ENCODE measurements around the gene ECEL1.

ECEL1 gene

DNA sequence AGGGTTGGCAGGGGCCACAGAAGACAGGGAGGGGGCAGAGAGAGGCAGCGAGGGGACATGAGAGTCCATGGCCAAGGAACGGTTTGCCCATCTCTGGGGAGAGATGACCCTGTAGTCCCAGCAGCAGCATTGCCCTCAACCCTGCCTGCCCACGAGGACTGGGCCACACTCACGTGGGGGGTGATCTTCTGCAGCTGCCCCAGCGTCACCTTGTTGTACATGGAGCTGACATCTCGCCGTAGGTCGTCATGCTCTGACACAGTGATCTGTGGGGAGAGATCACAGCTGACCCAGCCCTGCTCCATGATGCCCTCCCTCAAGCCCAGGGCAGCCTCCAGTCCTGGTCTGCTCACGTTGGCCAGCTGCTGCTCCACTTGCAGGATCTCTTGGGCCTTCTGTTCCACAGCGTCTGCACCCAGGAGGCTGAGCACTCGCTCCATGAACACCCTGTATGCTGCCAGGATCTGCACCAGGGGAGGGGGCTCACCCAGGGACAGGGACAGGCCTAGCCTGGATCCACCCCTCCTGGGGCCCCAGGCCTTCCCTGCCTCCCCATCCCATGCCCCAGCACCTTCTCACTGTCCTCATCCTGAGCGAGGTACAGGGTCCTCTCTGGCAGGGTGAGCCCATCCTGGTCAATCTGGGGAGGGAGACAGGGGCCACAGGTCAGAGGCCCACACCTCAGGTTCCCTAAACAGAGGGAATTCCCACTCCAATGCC, 2.8 kb downstream of the ECEL1 start:
- TF ChIP-seq EZH2 (IDR thresholded peaks at IDR 0.05; ENCODE audit: borderline replicate concordance, low read depth, low read length, severe bottlenecking), result no peak
- ATAC-seq (ENCODE audit: insufficient read depth, low read depth), result no peak
- H3K79me2 ChIP-seq (ENCODE audit: insufficient read depth, low read length), result no peaks in the 10 kb centered on the region
- H3K4me1 ChIP-seq (ENCODE audit: insufficient read depth, low read length), result no peaks in the 10 kb centered on the region
- no peak overlapping the region for H3K27ac ChIP-seq (ENCODE audit: low read length)
- no peak overlapping the region for H3K9ac ChIP-seq (ENCODE audit: low read depth, low read length)
- no peak overlapping the region for H2AFZ ChIP-seq (ENCODE audit: low read depth, low read length)
- no peaks in the 10 kb centered on the region for H3K36me3 ChIP-seq (ENCODE audit: insufficient read depth, low read length)
- H3K27me3 ChIP-seq (ENCODE audit: insufficient read depth, low read length, poor library complexity), result no peaks in the 10 kb centered on the region
- DNase-seq, result no peak
- no peak overlapping the region for H3K4me3 ChIP-seq (ENCODE audit: low read depth in 1 of 2, low read length in 2 of 2)
- no peaks in the 10 kb centered on the region for H3K9me3 ChIP-seq (ENCODE audit: insufficient read depth, low read length, severe bottlenecking)
- no peak overlapping the region for H3K4me2 ChIP-seq (ENCODE audit: insufficient read depth, low read length)
- no peaks in the 10 kb centered on the region; the same call in 1 of the 2 replicates for H4K20me1 ChIP-seq (ENCODE audit: insufficient read depth, low read length)

DNA sequence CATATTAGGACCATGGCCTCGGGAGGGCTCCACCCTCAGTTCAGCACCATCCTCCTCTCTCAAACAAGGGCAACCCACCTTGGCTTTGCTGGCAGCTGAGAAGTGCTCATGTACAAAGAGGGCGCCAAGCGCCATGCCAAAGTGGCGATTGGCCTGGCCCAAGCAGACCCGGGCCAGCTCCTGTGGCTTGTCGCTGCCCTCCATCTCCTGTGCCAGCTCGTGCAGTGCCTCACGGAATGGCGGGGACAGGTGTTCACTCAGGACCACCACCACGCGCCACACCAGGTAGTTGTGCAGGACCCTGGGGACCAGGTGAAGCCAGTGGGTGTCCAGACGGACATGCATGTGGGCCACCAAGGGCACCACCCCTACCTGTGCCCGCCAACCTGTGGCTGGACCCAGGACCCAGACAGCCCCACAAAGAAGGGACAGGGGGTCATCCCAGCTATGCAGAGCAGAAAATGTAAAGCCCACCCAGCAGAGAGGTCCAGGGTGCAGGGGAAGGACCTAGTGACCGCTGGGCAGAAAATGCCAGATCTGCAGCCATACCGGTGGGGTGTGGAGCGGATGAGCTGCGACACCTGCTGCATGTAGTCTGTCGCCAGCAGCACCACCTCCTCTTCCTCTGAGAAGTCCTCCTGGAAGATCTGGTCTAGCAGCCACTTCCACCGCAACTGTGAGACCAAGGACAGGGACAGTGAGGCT, 3.6 kb downstream of the ECEL1 start:
- DNase-seq, result no peak
- H3K9ac ChIP-seq (ENCODE audit: low read depth, low read length), result no peak overlapping the region
- H3K9me3 ChIP-seq (ENCODE audit: insufficient read depth, low read length, severe bottlenecking), result no peaks in the 10 kb centered on the region
- H3K36me3 ChIP-seq (ENCODE audit: insufficient read depth, low read length), result no peaks in the 10 kb centered on the region
- H3K4me3 ChIP-seq (ENCODE audit: low read depth in 1 of 2, low read length in 2 of 2), result no peak overlapping the region
- TF ChIP-seq, protein P1, sequence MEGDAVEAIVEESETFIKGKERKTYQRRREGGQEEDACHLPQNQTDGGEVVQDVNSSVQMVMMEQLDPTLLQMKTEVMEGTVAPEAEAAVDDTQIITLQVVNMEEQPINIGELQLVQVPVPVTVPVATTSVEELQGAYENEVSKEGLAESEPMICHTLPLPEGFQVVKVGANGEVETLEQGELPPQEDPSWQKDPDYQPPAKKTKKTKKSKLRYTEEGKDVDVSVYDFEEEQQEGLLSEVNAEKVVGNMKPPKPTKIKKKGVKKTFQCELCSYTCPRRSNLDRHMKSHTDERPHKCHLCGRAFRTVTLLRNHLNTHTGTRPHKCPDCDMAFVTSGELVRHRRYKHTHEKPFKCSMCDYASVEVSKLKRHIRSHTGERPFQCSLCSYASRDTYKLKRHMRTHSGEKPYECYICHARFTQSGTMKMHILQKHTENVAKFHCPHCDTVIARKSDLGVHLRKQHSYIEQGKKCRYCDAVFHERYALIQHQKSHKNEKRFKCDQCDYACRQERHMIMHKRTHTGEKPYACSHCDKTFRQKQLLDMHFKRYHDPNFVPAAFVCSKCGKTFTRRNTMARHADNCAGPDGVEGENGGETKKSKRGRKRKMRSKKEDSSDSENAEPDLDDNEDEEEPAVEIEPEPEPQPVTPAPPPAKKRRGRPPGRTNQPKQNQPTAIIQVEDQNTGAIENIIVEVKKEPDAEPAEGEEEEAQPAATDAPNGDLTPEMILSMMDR (IDR thresholded peaks at IDR 0.05; ENCODE audit: borderline replicate concordance, extremely low read depth, low read length, poor library complexity, severe bottlenecking), result no peak
- TF ChIP-seq EZH2 (IDR thresholded peaks at IDR 0.05; ENCODE audit: borderline replicate concordance, low read depth, low read length, severe bottlenecking), result no peak
- ATAC-seq (ENCODE audit: insufficient read depth, low read depth), result no peak
- H4K20me1 ChIP-seq (ENCODE audit: insufficient read depth, low read length), result no peaks in the 10 kb centered on the region; the same call in 1 of the 2 replicates
- H3K4me1 ChIP-seq (ENCODE audit: insufficient read depth, low read length), result no peaks in the 10 kb centered on the region
- H3K79me2 ChIP-seq (ENCODE audit: insufficient read depth, low read length), result no peaks in the 10 kb centered on the region
- no peak overlapping the region for H3K4me2 ChIP-seq (ENCODE audit: insufficient read depth, low read length)
- no peaks in the 10 kb centered on the region for H3K27me3 ChIP-seq (ENCODE audit: insufficient read depth, low read length, poor library complexity)
- no peak overlapping the region for H3K27ac ChIP-seq (ENCODE audit: low read length)
- no peak overlapping the region for H2AFZ ChIP-seq (ENCODE audit: low read depth, low read length)

DNA sequence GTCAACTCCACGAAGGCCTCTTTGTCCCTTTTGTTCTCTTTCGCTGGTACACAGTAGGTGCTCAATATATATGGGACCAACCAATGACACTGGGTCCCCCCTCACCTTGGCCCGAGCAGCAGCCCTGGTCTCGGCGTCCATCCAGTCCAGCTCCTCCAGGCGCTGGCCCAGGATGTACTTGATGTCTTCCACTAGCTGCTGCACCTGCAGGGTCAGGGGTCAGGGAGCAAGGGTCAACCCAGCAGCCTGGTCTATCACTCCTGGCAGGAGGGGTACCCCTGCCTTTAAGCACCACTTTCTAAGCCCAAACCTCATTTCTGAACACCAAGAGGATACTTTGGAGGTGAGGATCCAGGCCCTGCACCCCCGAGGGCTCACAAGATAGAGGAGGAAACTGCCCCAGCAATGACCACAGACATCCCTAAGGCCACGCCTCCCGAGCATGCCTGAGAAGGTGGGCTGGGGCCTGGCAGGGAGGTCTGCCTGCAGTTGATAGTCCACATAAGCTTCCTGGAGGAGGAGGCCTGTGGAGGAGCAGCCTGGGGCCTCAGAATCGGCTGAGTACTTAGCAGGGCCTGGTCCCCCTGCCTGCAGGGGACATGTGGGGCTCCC, 4.2 kb downstream of the ECEL1 start:
- H4K20me1 ChIP-seq (ENCODE audit: insufficient read depth, low read length), result no peaks in the 10 kb centered on the region; the same call in 1 of the 2 replicates
- no peak overlapping the region for H2AFZ ChIP-seq (ENCODE audit: low read depth, low read length)
- no peak overlapping the region for H3K4me2 ChIP-seq (ENCODE audit: insufficient read depth, low read length)
- H3K4me1 ChIP-seq (ENCODE audit: insufficient read depth, low read length), result no peaks in the 10 kb centered on the region
- no peak for ATAC-seq (ENCODE audit: insufficient read depth, low read depth)
- no peaks in the 10 kb centered on the region for H3K36me3 ChIP-seq (ENCODE audit: insufficient read depth, low read length)
- H3K27ac ChIP-seq (ENCODE audit: low read length), result no peak overlapping the region
- no peaks in the 10 kb centered on the region for H3K27me3 ChIP-seq (ENCODE audit: insufficient read depth, low read length, poor library complexity)
- H3K4me3 ChIP-seq (ENCODE audit: low read depth in 1 of 2, low read length in 2 of 2), result no peak overlapping the region
- H3K9ac ChIP-seq (ENCODE audit: low read depth, low read length), result no peak overlapping the region
- H3K9me3 ChIP-seq (ENCODE audit: insufficient read depth, low read length, severe bottlenecking), result no peaks in the 10 kb centered on the region
- no peak for TF ChIP-seq EZH2 (IDR thresholded peaks at IDR 0.05; ENCODE audit: borderline replicate concordance, low read depth, low read length, severe bottlenecking)
- TF ChIP-seq, protein P1 (IDR thresholded peaks at IDR 0.05; ENCODE audit: borderline replicate concordance, extremely low read depth, low read length, poor library complexity, severe bottlenecking), result no peak
- no peak for DNase-seq
- no peaks in the 10 kb centered on the region for H3K79me2 ChIP-seq (ENCODE audit: insufficient read depth, low read length)

Measured in DND-41 (cell line).